Left ventricle myocardium superior (tissue), 1 donor: ENCODE data around the gene TMCC2. TPM values are rescaled to one million over a fixed set of nuclear protein-coding genes. Genes with fewer than 3 reads are reported as not detected.
A peak's percentile ranks its signal among the peaks of the same experiment; 100 is the strongest.
"Not testable (repeated sequence)": the region's sequence is repeated elsewhere in the genome, so short reads cannot be mapped to it uniquely, and the experiment has no call there.

Experiments
- ATAC-seq: fragments of 200-7000 bp; cut with Tn5 transposase; one replicate; pipeline ENCODE4 v1.9.1; 2020; ENCODE audit warnings: mild to moderate bottlenecking, moderate library complexity
- DNase-seq: peaks from one replicate; pipeline ENCODE4 v3.0.0-alpha.2; 2020
- intact Hi-C: fragments of 100-400 bp; cut with micrococcal nuclease; formaldehyde crosslinking; loops from one replicate; pipeline ENCODE4 v1.11.0; 2022
- total RNA-seq: library from RNA; stranded (reverse); fragmentation: NEBNext Ultra II Directional; extraction: Animal tissue kit (Norgen Biotek cat#: 25700); gene quantifications from one replicate; pipeline ENCODE4 v1.2.1, GENCODE V29; 2021
- donor health status: DM: no; HTN: yes; CAD: no; lungs with severe emphysema.

The TMCC2 gene
- total RNA-seq, 1 donor from 2014 or later, result 1.3 TPM

DNA sequence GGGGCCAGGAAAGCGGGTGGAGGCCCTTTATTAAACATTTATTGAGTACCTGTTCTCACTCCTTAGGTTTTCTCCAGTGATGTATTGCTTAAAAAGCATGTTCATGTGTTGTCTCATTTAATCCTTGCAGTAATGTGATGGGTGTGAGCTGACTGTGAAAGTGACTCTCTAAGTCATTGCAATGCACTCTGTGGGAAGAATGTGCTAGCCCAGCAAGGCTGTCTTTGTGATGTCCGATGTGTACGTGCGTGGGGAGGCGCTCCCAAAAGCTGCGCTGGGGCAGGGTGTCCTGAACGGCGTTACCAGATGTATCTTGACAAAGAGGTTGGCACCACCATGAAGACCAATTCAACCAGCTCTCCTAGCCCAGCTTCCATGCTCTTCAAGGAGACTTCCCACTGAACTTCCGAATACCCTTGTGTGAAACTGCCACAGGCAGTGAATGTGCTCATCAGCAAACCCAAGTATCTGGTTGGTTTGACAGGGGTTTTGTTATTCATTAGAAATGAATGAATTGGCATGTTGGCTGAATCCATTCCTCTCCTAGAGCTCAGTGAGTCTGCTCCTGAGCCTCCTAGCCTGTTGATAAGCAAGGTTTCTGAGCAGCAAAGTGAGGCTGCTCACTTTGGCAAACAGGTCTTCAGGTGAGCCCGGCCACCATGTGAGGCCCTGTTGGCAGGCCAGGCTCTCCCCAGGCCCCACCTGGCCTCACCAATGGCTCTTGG lies 65.8 kb downstream of the TMCC2 start:
- DNase-seq (no peak), ATAC-seq (no peak)
- intact Hi-C loops, result no loop called here

DNA sequence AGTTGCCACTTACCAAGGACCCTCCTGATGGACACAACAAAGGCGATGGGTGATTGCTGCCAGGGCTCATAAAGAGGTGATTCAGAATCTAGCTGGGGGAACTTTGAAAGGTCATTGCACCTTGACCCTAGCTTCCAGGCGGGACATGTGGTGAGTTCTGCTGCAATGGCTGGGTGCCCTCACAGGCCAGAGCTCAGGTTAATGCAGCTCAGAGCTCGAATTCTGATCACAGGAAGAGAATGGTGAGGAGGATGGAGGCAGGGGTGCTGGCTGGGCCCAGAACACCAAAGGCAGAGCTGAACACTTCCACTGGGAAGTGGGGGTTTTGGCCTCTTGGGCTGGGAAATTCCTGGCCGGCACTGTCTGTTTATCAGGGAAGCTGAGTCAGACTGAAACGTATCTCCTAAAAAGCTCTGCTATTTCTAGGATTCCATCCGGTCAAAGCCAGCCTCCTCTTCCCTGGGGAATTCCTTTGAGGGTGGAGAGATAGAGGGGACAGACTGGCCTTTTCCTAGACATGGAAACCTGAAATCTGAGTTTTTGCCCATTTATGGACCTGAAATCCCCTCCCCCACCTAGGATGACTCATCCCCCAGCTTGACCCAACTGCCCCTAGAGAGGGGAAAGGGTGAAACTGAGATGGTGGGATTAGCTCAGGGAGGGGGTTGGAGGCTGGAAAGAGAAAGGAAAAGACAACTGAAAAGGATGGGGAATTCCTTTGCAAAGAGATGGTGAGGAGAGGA lies 66.6 kb downstream of the TMCC2 start:
- DNase-seq, result no peak
- ATAC-seq, result peak; percentile 81

GRCh38 chr1:205294934-205295333 lies 67.2 kb downstream of the TMCC2 start:
- ATAC-seq, result no peak
- intact Hi-C loops, result no loop called here
- no peak for DNase-seq

More for the DNA sequence above, 66.6 kb downstream of the TMCC2 start:
- intact Hi-C loops, result no loop called here

GRCh38 chr1:205296154-205296553 lies 68.4 kb downstream of the TMCC2 start:
- intact Hi-C loops, result no loop called here
- no peak for DNase-seq
- no peak for ATAC-seq

DNA sequence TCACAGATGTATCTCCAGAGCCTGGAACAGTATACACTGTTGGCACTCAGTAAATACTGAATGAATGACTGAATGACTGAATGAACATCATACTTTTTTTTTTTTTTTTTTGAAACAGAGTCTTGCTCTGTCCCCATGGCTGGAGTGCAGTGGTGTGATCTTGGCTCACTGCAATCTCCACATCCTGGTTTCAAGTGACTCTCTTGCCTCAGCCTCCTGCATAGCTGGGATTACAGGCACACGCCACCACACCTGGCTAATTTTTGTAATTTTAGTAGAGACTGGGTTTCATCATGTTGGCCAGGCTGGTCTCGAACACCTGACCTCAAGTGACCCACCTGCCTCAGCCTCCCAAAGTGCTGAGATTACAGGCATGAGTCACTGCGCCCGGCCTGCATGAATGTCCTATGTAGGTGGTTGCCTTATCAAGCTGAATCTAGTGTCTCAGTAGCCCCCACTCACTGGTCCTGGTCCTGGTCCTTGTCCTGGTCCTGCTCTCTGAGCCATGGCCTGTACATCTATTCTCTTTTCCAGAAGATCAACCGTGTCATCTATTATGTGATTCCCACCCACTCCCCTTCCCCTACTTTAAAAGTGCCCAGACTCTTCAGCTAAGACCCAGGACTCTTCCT lies 69.9 kb downstream of the TMCC2 start:
- intact Hi-C loops, DNase-seq, ATAC-seq: not testable (repeated sequence)

GRCh38 chr1:205298191-205298994 lies 70.6 kb downstream of the TMCC2 start:
- no peak for DNase-seq
- intact Hi-C loops, result no loop called here
- ATAC-seq, result no peak

GRCh38 chr1:205300149-205300548 lies 72.4 kb downstream of the TMCC2 start:
- no peak for DNase-seq
- intact Hi-C loops, result no loop called here
- ATAC-seq, result no peak

DNA sequence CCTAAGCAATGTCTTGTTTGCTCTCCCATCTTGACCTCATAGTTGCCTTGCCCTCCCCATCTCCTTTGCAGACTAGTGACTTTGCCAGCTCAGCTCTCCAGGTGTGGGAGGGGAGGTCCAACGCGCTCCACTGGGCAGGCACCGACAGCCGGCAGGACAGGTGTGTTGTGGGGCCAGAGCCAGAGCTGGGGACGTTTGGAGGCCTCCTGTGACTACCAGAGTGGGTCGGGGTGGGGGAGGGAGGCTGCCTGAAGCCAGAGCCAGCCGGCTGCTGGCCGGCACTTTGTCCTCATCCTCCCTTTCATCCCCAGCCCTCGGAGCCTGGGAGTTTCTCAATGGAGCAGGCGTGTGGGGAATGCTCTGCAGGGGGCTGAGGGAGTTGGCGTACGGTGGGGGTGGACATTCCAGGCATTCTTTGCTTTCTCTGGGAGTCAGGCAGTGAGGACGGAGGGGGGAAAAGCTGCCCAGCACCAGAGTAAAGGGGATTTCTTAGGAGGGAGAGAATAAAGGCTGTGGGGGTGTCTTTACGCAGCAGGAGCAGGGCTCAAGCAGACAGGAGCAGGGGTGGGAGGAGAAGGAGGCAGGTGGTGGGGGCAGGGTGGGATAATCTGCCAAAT lies 73.6 kb downstream of the TMCC2 start:
- ATAC-seq (peak; percentile 56), DNase-seq (no peak)
- intact Hi-C loops, result no loop called here

DNA sequence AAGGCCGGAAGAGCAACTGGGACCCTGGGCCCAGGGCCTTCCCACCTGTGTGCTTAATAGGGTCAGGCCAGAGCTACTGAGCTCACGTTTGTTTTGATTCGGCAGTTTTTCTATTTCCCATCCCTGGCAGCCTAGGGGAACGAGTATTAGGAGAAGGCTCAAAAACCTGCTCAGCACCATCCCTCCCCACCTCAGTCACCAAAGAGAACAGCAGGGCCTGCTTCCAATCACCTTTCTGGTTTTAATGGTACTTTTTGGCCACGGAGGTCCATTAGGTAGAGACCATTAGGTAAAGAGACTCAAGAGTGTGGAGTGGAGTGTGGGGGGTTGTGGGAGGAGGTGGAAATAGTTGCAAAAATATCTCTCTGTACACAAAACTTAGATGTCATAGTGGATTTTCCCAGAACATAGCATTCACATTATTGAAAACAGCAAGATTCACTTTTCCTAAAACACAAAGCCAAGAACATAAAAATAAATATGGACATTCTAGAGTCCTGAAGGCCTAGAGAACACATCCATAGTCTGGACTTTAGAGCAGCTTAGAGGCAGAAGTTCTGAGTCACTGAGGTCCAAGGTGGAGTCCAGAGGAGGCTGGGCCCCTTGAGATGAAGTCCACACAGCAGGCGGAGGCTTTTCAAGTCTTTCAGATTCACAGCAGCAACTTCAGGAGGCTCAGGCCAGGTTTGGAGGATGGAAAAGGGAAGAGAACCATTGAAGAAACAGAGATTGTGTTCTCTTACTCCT lies 74.3 kb downstream of the TMCC2 start:
- no peak for ATAC-seq
- intact Hi-C loops, result no loop called here
- no peak for DNase-seq

DNA sequence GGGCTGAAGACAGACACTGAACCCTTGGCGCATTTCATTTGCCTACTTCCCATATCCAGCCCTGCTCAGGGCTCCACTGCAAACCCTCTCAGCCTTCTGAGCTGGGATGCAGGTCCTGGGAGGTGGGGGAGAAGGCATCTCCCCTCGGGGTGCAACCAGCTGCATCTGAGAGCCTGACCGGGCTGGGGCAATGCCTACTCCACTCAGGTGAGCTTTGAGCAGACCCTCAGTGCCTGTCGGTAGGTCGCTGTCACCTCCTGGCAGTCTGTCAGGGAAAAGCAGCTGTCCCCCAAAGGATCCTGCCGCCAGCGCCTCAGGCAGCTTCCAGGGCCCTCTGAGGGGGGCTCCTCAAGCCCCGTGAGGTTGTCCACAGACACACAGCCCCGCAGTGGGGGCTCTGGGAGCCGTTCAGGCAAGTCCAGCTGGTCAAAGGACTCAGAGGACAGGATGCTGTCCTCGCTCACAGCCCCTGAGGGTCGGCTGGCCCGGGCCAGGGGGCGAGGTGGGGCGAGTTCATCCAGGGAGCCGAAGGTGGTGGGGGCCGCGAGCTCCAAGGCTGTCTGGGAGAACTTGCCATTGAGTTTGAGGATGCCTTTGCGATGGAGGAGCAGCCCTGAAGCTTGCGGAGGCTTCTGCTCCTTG lies 75.6 kb downstream of the TMCC2 start:
- intact Hi-C loops, result no loop called here
- DNase-seq (no peak), ATAC-seq (no peak)

GRCh38 chr1:205304046-205304694 lies 76.4 kb downstream of the TMCC2 start:
- DNase-seq (no peak), ATAC-seq (no peak)
- intact Hi-C loops, result no loop called here

GRCh38 chr1:205304695-205305070 lies 76.9 kb downstream of the TMCC2 start:
- no peak for DNase-seq
- no peak for ATAC-seq
- intact Hi-C loops, result no loop called here

GRCh38 chr1:205306929-205307566 lies 79.3 kb downstream of the TMCC2 start:
- intact Hi-C loops, result no loop called here
- no peak for ATAC-seq
- no peak for DNase-seq

DNA sequence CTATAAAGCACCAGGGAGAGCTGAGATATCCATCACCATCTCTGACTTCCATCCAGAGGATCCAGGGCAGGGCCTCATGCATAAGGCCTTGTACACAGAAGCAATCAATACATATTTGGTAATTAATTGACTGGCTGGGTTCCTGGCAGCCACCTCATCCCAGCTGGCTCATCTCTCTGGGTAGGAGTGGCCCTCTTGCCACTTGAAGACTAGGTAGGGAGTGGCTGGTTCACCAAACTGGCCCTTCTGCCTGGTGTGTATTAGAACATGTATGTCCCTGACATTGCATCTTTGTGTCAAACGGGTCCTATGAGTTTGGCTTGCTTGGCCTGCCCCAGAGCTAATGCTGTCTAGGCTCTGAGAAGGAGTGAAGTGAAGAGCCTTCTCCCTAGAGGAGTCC lies 82.0 kb downstream of the TMCC2 start:
- intact Hi-C loops, result no loop called here
- no peak for DNase-seq

DNA sequence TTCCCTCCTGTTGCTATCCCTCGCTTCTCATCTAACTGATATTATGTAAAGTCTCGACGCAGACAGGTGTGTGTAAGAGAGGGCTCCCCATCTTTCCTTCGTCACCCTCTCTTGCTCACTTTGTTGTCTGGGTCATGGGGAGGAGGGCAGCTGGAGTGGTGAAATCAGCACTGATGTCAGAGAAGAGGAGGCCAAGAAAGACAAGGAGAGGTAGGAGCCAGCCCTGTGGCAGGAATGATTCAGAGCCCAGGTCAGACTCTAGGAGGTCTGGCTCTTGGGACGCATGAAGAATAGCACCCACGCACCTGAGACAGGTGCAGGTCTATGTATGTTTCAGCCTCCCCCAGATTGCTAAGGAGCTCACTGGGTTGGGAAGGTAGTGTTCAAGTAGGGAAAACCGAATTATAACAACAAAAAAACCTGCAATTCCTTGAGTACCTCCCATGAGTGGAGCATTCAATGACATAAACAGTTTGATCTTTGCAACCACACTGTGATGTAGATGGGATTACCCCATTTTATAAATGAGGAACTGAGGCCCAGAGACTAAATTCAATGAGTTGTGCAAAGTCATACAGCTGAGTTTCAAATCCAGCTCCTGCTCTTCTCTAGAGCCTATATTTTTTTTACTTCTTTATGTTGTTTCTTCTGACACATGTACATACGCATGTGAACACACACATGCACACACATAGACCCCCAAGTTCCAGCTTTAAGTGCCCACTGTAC lies 83.4 kb downstream of the TMCC2 start:
- ATAC-seq (no peak), DNase-seq (no peak)
- intact Hi-C loops, result no loop called here

More for the DNA sequence above, 82.0 kb downstream of the TMCC2 start:
- no peak for ATAC-seq

GRCh38 chr1:205312866-205313562 lies 85.3 kb downstream of the TMCC2 start:
- ATAC-seq (no peak), DNase-seq (no peak)
- intact Hi-C loops, result no loop called here
